Measurements from ENCODE around the gene NELFB.
"Not testable (repeated sequence)": the region's sequence is repeated elsewhere in the genome, so short reads cannot be mapped to it uniquely, and the experiment has no call there.

NELFB gene

GRCh38 chr9:137234758-137235423, 20.2 kb upstream of the NELFB start:
- no peak for DNase-seq (ENCODE audit: low spot score)

DNA sequence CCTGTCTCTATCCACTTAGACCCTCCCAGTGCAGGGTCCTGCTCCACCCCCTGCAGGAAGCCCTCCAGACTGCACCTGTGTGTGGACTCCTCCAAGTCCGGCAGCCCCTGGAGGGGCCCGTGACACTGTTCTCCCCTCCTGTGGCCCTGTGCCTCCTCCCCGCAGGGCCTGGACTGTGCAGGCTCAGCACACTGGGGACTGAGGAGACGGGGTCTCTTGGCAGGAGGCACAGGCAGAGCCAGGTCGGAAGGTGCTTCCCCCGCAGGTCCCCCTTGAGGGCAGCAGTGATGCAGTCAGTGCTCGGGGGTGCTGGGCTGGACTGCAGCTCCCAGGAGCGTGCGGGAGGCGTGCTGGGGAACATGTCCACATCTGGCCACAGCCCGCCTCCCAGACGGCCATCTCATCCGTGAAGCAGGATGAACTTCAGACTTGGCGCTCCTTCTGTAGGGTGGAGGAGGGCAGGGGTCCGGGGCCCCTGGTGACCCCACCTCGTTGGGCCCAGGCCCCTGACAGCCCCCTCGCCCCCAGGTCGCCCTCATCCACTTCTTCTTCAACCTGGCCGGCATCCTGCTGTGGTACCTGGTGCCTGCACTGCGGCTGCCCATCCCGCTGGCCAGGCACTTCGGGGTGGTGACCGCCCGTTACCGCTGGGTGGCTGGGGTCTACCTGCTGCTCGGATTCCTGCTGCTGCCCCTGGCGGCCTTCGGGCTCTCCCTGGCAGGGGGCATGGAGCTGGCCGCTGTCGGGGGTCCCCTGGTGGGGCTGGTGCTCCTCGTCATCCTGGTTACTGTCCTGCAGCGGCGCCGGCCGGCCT, 19.5 kb upstream of the NELFB start:
- peak; percentile 61 for DNase-seq (ENCODE audit: low spot score)

DNA sequence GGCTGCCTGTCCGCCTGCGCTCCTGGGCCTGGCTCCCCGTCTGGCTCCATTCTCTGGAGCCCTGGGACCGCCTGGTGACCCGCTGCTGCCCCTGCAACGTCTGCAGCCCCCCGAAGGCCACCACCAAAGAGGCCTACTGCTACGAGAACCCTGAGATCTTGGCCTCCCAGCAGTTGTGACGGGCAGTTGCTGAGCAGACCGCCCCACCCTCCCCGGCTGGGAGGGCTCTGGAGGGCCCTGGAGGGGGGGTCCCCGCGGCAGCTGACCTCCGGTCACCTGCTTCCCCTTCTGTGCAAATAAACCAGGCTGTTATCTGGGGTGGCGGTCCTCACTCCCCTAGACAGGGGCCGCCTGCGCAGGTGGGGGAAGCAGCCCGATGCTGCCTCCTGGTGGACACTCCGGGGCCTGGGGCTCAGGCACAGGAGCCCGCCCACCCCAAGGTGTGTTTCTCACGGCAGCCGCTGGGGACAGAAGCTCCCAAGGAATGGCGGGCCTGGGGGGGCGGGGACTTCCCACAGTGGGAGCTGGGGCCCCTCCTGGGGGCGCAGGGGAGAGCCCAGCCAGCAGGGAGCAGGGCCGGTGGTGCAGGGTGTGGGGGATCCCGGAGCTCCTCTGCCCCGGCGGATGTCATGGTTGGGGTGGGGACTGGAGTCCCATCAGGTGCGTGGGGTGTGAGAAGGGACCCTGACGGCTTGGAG, 18.7 kb upstream of the NELFB start:
- DNase-seq (ENCODE audit: low spot score): peak; percentile 87

GRCh38 chr9:137236936-137237421, 18.1 kb upstream of the NELFB start:
- no peak for DNase-seq (ENCODE audit: low spot score)

DNA sequence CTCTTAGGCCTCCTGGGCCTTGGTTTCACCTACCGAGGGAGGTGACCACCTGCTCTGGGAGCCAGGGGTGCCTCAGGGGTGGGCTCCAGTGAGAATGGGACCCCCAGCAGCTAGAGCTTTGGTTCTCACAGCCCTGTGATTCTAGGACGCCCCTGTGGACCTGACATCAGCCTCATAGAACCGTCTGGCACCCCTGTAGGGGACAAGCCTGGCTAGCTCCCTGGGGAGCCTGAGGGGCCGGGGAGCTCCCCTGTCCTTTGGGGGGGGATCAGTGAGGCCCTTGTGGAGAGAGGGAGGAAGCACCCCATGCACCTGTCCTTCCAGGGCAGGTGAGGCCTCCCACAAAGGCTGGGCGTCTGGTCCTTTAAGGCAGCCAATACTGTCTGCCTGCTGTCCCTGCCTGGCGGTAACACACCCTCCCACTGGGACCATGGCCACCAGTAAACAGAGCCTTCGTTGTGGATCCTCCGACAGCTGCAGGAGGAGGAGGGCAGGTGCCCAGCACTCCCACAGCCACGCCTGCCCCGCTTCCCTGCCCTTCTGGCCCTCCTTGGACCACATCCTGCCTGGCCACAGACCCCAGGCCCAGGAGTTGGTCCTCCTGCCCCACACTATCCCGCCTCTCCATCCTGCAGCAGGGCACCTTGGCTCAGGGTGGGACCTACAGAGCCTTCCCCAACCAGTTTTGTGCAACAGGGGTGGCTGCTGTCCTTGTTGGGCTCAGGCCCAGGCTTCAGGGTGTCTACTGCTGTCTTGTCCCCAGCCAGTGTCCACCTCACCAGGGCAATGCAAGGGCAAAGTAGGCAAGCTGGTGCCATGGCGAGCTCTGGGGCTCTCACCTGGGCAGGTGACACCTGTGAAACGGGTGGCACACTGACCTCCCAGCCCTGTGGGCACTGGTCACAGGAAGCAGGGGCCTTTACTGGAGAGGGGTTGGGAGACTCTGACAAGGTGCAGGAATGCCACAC, 17.1 kb upstream of the NELFB start:
- no peak for DNase-seq (ENCODE audit: low spot score)

GRCh38 chr9:137239541-137240200, 15.5 kb upstream of the NELFB start:
- not testable (repeated sequence) for DNase-seq (ENCODE audit: low spot score)

DNA sequence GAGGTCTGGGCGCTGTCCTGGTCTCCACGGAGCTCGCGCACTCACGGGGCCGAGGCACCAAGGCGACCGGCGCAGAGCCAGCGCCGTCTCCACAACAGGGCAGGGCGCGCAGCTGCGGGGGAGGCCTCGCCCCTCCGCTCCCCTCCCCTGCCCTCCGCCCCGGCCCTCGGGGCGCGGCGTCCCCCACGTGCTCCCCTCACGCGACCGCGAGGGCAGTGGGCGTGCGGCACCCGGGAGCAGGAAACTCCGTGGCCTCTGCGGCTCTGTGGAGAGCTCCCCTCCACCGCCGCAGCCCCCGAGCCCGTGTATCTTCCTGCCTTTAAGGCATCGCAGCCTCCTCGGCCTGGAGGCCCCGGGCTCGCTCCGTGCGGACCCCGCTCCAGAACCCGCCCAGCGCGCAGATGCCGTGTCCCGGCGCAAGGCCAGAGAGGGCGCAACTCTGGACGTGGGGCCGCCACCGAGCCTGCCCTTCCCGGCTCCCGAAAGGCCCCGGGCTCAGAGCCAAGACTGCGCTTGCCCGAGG, 14.7 kb upstream of the NELFB start:
- no peak for DNase-seq (ENCODE audit: low spot score)

DNA sequence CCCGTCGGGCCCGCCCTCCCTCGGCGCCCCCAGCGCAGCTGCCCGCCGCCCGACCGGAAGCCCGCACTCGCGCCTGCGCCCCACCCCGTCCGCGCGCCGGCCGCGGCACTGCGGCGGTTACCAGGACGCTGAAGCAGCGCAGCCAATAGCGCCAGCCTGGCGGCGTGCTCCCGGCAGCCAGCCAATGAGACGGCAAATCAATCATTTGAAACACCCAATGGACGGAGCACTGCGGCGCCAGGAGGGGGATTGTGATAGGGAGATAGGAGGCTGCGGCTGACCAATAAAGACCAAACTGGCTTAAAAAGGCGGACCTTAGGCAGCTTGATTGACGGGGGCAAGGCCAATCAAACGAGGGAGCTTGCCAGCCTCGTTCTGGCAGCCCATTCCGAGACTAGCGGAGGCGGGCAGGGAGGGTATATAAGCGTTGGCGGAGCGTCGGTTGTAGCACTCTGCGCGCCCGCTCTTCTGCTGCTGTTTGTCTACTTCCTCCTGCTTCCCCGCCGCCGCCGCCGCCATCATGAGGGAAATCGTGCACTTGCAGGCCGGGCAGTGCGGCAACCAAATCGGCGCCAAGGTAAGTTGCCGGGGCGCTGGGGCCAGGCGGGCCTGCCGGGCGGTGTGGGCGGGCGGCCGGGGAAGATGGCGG, 14.2 kb upstream of the NELFB start, which contains the start of gene TUBB4B:
TSS of gene TUBB4B (plus strand) at position 447 of the 649 bp plus-strand sequence. CDS start at position 521, 74 bp downstream.
- DNase-seq (ENCODE audit: low spot score): peak; percentile 100

DNA sequence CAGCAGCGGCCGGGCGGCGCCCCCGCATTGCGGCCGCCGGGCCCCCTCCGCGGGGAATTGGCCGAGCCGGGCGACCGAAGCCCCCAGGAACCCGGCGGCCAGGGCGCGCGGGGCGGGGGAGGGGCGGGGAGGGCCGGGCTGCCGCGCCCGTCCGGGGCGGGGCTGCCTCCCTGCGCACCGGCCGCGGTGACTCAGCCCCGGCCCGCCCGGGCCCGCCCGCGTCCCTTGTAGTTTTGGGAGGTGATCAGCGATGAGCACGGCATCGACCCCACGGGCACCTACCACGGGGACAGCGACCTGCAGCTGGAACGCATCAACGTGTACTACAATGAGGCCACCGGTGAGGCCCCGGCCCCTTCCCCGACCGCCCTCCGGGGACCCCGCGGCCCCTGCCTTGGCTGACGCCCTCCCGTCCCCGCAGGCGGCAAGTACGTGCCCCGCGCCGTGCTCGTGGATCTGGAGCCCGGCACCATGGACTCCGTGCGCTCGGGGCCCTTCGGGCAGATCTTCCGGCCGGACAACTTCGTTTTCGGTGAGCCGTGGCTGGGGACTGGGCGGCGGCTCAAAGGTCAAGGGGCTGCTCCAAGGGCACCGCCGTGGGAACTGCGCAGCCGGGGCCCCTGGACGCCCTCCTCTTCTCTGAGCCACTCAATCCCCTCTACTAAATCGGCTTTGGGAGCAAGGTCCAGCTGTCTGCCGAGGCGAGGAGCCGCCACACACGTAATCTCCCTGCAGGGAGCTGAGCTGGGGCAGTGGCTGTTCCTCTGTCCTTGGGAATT, 13.4 kb upstream of the NELFB start:
- no peak for DNase-seq (ENCODE audit: low spot score)

DNA sequence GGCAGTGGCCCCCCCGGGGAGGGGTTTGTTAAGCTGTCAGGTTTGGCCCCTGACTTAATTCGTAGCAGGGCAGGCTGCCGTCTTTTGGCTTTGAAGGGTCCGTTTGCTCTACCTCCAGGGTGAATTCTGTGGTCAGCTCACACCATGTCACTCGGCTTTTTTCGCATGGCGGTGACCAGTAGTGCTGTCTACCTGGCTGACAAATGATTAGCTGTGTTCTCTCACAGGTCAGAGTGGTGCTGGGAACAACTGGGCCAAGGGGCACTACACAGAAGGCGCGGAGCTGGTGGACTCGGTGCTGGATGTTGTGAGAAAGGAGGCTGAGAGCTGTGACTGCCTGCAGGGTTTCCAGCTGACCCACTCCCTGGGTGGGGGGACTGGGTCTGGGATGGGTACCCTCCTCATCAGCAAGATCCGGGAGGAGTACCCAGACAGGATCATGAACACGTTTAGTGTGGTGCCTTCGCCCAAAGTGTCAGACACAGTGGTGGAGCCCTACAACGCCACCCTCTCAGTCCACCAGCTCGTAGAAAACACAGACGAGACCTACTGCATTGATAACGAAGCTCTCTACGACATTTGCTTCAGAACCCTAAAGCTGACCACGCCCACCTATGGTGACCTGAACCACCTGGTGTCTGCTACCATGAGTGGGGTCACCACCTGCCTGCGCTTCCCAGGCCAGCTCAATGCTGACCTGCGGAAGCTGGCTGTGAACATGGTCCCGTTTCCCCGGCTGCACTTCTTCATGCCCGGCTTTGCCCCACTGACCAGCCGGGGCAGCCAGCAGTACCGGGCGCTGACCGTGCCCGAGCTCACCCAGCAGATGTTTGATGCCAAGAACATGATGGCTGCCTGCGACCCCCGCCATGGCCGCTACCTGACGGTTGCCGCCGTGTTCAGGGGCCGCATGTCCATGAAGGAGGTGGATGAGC, 12.6 kb upstream of the NELFB start:
- DNase-seq (ENCODE audit: low spot score): no peak

DNA sequence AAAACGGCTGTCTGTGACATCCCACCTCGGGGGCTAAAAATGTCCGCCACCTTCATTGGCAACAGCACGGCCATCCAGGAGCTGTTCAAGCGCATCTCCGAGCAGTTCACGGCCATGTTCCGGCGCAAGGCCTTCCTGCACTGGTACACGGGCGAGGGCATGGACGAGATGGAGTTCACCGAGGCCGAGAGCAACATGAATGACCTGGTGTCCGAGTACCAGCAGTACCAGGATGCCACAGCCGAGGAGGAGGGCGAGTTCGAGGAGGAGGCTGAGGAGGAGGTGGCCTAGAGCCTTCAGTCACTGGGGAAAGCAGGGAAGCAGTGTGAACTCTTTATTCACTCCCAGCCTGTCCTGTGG, 11.9 kb upstream of the NELFB start:
- not testable (repeated sequence) for DNase-seq (ENCODE audit: low spot score)

DNA sequence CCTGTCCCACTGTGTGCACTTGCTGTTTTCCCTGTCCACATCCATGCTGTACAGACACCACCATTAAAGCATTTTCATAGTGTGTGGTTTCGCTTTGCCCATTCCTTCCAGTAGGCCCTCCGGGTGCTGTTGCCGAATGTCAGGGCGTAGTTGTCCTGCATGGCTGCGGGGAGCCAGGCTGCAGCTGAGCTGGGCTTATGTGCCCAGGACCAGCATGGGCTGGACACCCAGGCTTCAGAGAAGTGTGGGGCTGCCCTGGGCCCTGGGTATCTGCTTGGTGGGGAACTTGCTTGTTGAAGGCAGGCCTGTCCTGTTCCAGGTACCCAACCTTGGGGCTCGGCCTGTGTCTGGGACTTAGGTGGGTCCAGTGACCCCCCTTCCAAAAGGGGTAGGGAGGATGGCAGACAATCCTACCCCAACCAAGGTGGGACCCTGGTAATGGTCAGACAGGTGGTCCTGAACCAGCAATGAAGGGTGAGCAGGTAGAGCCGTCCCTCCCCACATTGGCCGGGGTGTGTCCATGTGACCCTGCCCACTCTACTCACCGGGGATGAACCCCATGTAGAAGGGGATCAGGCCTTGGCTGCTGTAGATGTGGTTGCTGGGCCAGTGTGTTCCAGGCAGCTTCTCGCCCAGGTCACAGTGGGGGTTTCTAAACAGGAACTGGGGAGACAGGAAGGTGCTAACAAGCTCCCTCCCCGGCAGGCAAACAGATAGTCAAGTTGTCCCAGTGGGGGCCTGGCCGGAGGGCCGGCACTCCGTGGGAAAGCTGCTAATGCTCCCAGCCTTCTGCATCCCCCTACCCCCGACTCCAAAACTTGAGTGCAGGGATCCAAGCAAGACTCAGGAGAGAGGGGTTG, 11.3 kb upstream of the NELFB start:
- no peak for DNase-seq (ENCODE audit: low spot score)

GRCh38 chr9:137244486-137245449, 10.4 kb upstream of the NELFB start:
- DNase-seq (ENCODE audit: low spot score): no peak

- DNase-seq (ENCODE audit: low spot score): no peak
Measured at GRCh38 chr9:137245450-137246421, 9.4 kb upstream of the NELFB start.
